ENCODE data around the gene TRPC6.

- TF ChIP-seq, protein P1, sequence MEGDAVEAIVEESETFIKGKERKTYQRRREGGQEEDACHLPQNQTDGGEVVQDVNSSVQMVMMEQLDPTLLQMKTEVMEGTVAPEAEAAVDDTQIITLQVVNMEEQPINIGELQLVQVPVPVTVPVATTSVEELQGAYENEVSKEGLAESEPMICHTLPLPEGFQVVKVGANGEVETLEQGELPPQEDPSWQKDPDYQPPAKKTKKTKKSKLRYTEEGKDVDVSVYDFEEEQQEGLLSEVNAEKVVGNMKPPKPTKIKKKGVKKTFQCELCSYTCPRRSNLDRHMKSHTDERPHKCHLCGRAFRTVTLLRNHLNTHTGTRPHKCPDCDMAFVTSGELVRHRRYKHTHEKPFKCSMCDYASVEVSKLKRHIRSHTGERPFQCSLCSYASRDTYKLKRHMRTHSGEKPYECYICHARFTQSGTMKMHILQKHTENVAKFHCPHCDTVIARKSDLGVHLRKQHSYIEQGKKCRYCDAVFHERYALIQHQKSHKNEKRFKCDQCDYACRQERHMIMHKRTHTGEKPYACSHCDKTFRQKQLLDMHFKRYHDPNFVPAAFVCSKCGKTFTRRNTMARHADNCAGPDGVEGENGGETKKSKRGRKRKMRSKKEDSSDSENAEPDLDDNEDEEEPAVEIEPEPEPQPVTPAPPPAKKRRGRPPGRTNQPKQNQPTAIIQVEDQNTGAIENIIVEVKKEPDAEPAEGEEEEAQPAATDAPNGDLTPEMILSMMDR (IDR thresholded peaks at IDR 0.05 in 4 of 5, conservative IDR thresholded peaks at IDR 0.05 in 1 of 5): no peak
- TF ChIP-seq POLR2A (IDR thresholded peaks at IDR 0.05): no peak
These were observed 73.2 kb downstream of the TRPC6 start for GRCh38 chr11:101510591-101510990.
